ENCODE results near the gene LAMC3.

GRCh38 chr9:131099102-131099606 lies 90.2 kb downstream of the LAMC3 start:
- TF ChIP-seq POLR2A (IDR thresholded peaks at IDR 0.05) (no peak), CTCF (IDR thresholded peaks at IDR 0.05) (no peak), POLR2AphosphoS5 (IDR thresholded peaks at IDR 0.05) (no peak), EP300 (IDR thresholded peaks at IDR 0.05) (no peak)

All from stomach (tissue), 4 donors.